WTC11 (cell line): ENCODE data around the gene F8. TPM values are rescaled to one million over a fixed set of nuclear protein-coding genes. Genes with fewer than 3 reads are reported as not detected.

ENCODE experiments used
- ATAC-seq: fragments of 200-7000 bp; cut with Tn5 transposase; 2 replicates; pipeline ENCODE4 v1.10.0; 2021; ENCODE audit warnings: mild to moderate bottlenecking, moderate library complexity
- Bru-seq: library from RNA; stranded (reverse); fragments of 400-500 nt; gene quantifications from one replicate; lab custom pipeline; 2021; lab: Mats Ljungman, UMichigan
- CTCF ChIA-PET: fragments of 300-600 bp; sonication (Branson Sonifier 250); formaldehyde crosslinking; loops from one replicate; lab custom pipeline; 2021; ENCODE audit warnings: antibody characterized with exemption; lab: Charles Lee
- POLR2A ChIA-PET: fragments of 350-600 bp; sonication (Branson Sonifier 250); formaldehyde crosslinking; loops from one replicate; lab custom pipeline; 2021; ENCODE audit warnings: antibody characterized with exemption; lab: Charles Lee
- DNase-seq: peaks from one replicate; pipeline ENCODE4 v3.0.0; 2021; ENCODE audit warnings: low spot score
- H3K27ac Mint-ChIP-seq: 2 replicates; pipeline ENCODE4 v1.8.0; 2021; ENCODE audit warnings: mixed read lengths
- H3K27me3 Mint-ChIP-seq: 2 replicates; pipeline ENCODE4 v1.8.0; 2021; ENCODE audit warnings: low read depth, mild to moderate bottlenecking, moderate library complexity, mixed read lengths
- H3K36me3 Mint-ChIP-seq: 2 replicates; pipeline ENCODE4 v1.8.0; 2021; ENCODE audit warnings: mixed read lengths
- H3K4me1 Mint-ChIP-seq: 2 replicates; pipeline ENCODE4 v1.8.0; 2022; ENCODE audit warnings: mixed read lengths
- H3K4me3 Mint-ChIP-seq: 2 replicates; pipeline ENCODE4 v1.8.0; 2021; ENCODE audit warnings: mild to moderate bottlenecking, moderate library complexity, mixed read lengths
- H3K9me3 Mint-ChIP-seq: 2 replicates; pipeline ENCODE4 v1.8.0; 2021; ENCODE audit warnings: mixed read lengths
- FOXP1 ChIP-seq: sonication (generic); formaldehyde crosslinking; IDR thresholded peaks from 2 replicates; pipeline ENCODE4 v1.8.0; 2022; ENCODE audit warnings: missing genetic modification reagents, mild to moderate bottlenecking, moderate library complexity, borderline replicate concordance
- GTF2I ChIP-seq: fragments of 250-450 bp; sonication (Bioruptor Pico); conservative IDR thresholded peaks from 2 replicates; pipeline ENCODE4 v1.4.0; 2021; ENCODE audit warnings: mild to moderate bottlenecking
- NFE2L1 ChIP-seq: sonication (generic); formaldehyde crosslinking; IDR thresholded peaks from 2 replicates; pipeline ENCODE4 v1.8.1; 2023; ENCODE audit warnings: missing genetic modification reagents
- OVOL2 ChIP-seq: fragments of 250-450 bp; sonication (Bioruptor Pico); IDR thresholded peaks from 2 replicates; pipeline ENCODE4 v1.9.0; 2021; ENCODE audit warnings: mild to moderate bottlenecking, borderline replicate concordance
- RORB ChIP-seq: fragments of 250-450 bp; sonication (Bioruptor Pico); IDR thresholded peaks from 2 replicates; pipeline ENCODE4 v1.9.0; 2021; ENCODE audit warnings: mild to moderate bottlenecking
- SOX15 ChIP-seq: fragments of 250-450 bp; sonication (Bioruptor Pico); IDR thresholded peaks from 2 replicates; pipeline ENCODE4 v1.9.0; 2021; ENCODE audit warnings: mild to moderate bottlenecking
- SP1 ChIP-seq: sonication (generic); formaldehyde crosslinking; conservative IDR thresholded peaks from 2 replicates; pipeline ENCODE4 v1.8.1; 2022; ENCODE audit warnings: missing genetic modification reagents
- ZNF121 ChIP-seq: sonication (generic); formaldehyde crosslinking; IDR thresholded peaks from 2 replicates; pipeline ENCODE4 v1.8.0; 2023; ENCODE audit warnings: missing genetic modification reagents
- ZNF396 ChIP-seq: fragments of 250-450 bp; sonication (Bioruptor Pico); IDR thresholded peaks from 2 replicates; pipeline ENCODE4 v1.8.0; 2021; ENCODE audit warnings: mild to moderate bottlenecking, moderate library complexity, borderline replicate concordance
- ZNF671 ChIP-seq: fragments of 250-450 bp; sonication (Bioruptor Pico); IDR thresholded peaks from 2 replicates; pipeline ENCODE4 v1.8.0; 2021; ENCODE audit warnings: mild to moderate bottlenecking
- long read RNA-seq, 3 experiments: library from RNA in 1 of 3; library from capped mRNA in 1 of 3; library from polyadenylated mRNA in 1 of 3; unstranded in 2 of 3; stranded (forward) in 1 of 3; transcript quantifications; one replicate each; pipeline ENCODE4 v2.0.0, GENCODE V29; 2021
- total RNA-seq: library from RNA; stranded (reverse); gene quantifications from 3 replicates; pipeline ENCODE4 v1.2.3, GENCODE V29; 2021
- TF ChIP-seq, protein P1 (sequence below): sonication (generic); formaldehyde crosslinking; IDR thresholded peaks from 2 replicates; pipeline ENCODE4 v1.8.1; 2022; ENCODE audit warnings: low read depth, missing genetic modification reagents, borderline replicate concordance
- TF ChIP-seq, protein P2 (sequence below): sonication (generic); formaldehyde crosslinking; IDR thresholded peaks from 2 replicates; pipeline ENCODE4 v1.8.0; 2022; ENCODE audit warnings: mild to moderate bottlenecking, missing genetic modification reagents
- TF ChIP-seq, protein P3 (sequence below): sonication (generic); formaldehyde crosslinking; IDR thresholded peaks from 2 replicates; pipeline ENCODE4 v1.8.0; 2022; ENCODE audit warnings: mild to moderate bottlenecking, missing genetic modification reagents

The F8 gene
- total RNA-seq (1.6 to 2.6 TPM (median 2.2 TPM) in 3 replicates), Bru-seq, nascent RNA (percentile 27 among the genes with signal in this experiment)
- long read RNA-seq, experiment 1, partial matches to known transcripts: 1 of 5 reads
- long read RNA-seq, experiment 1, other reads (novel, unspliced or antisense): 4 of 5 reads
- long read RNA-seq, experiment 2, partial matches to known transcripts: 3 of 6 reads
- long read RNA-seq, experiment 2, other reads (novel, unspliced or antisense): 3 of 6 reads
- long read RNA-seq, experiment 3, partial matches to known transcripts: 0 of 1 reads
- long read RNA-seq, experiment 3, other reads (novel, unspliced or antisense): 1 of 1 reads

DNA sequence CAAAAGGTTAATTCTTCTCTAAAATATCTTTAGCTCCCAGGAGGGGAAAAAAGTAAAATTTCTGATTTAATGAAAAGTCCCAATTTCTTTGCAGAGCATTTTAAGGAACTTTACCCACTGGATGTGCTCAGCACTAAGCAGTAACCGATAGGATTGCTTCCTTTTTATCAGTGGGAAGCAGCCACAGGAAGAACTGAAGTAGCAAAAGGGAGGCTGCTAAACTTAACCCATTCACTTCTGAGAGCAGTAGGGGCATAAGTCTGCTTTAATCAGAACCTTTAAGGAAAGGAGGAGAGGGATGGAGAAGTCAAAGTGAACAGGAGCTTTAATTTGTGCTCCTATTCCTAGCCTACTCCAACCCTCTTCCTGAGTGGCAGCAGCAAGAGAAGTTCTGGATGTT lies at the start of gene F8:
TSS of gene F8 (minus strand) at position 139 of the 400 bp plus-strand sequence. CDS start 171 bp downstream, outside the sequence.
- Mint-ChIP-seq H3K36me3 (no peaks in the 10 kb centered on the region), H3K9me3 (no peaks in the 10 kb centered on the region), H3K4me1 (peaks cover 8% of the 10 kb centered on the region), H3K27me3 (no peaks in the 10 kb centered on the region), H3K27ac (no peak within 1 kb of the TSS), H3K4me3 (no peak within 1 kb of the TSS)
- DNase-seq (no peak), ATAC-seq (no peak)
- POLR2A ChIA-PET: no interaction called here
- TF ChIP-seq SOX15 (CRISPR knock-in tag) (no peak), ZNF121 (CRISPR knock-in tag) (no peak), NFE2L1 (CRISPR knock-in tag) (no peak)
- CTCF ChIA-PET: no interaction called here

DNA sequence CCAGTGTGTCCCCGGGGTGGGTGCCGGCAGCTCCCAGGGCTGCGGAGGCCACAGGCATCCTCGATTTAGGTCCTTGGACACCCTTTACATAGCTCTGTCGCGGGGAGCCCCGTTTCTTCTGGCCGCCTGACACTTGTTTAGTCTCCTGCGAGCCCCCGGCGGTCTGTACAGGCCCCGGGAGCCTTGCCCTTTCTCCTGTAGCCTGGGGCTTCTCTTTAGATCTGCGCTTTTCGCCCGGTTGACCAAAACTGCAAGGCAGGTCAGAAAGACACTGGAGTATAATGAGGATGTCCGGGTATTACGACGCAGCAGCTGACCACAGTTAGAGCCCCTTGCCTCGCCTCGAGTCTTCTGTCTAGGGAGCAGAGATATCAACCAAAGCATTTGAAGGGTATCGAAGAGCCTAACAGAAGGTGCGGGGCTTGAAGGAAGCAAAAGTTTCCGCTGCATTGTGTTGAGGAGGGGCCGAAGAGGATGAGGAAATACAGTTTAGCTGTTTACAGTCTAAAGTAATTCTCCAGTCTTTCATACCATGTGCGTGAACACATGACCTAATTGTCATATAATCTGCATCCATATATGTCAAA lies 49.3 kb upstream of the F8 start:
- Mint-ChIP-seq H3K27ac (peak overlapping the region; percentile 93), H3K4me1 (peaks cover 17% of the 10 kb centered on the region), H3K36me3 (peaks cover 27% of the 10 kb centered on the region), H3K27me3 (no peaks in the 10 kb centered on the region), H3K4me3 (peak overlapping the region; percentile 90), H3K9me3 (no peaks in the 10 kb centered on the region)
- peak; percentile 8 for ATAC-seq
- DNase-seq: peak; percentile 13
- CTCF ChIA-PET: interaction anchor here (1.0 kb wide), 1 partner anchor 15 kb away, joined by 3 read pairs; no protein-coding TSS in a partner anchor
- POLR2A ChIA-PET: no interaction called here
- TF ChIP-seq GTF2I (CRISPR knock-in tag): no peak
- TF ChIP-seq, protein P1, sequence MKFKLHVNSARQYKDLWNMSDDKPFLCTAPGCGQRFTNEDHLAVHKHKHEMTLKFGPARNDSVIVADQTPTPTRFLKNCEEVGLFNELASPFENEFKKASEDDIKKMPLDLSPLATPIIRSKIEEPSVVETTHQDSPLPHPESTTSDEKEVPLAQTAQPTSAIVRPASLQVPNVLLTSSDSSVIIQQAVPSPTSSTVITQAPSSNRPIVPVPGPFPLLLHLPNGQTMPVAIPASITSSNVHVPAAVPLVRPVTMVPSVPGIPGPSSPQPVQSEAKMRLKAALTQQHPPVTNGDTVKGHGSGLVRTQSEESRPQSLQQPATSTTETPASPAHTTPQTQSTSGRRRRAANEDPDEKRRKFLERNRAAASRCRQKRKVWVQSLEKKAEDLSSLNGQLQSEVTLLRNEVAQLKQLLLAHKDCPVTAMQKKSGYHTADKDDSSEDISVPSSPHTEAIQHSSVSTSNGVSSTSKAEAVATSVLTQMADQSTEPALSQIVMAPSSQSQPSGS (CRISPR knock-in tag): no peak
- TF ChIP-seq, protein P2, sequence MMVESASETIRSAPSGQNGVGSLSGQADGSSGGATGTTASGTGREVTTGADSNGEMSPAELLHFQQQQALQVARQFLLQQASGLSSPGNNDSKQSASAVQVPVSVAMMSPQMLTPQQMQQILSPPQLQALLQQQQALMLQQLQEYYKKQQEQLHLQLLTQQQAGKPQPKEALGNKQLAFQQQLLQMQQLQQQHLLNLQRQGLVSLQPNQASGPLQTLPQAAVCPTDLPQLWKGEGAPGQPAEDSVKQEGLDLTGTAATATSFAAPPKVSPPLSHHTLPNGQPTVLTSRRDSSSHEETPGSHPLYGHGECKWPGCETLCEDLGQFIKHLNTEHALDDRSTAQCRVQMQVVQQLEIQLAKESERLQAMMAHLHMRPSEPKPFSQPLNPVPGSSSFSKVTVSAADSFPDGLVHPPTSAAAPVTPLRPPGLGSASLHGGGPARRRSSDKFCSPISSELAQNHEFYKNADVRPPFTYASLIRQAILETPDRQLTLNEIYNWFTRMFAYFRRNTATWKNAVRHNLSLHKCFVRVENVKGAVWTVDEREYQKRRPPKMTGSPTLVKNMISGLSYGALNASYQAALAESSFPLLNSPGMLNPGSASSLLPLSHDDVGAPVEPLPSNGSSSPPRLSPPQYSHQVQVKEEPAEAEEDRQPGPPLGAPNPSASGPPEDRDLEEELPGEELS (CRISPR knock-in tag): no peak
- no peak for TF ChIP-seq OVOL2 (CRISPR knock-in tag)
- TF ChIP-seq, protein P3, sequence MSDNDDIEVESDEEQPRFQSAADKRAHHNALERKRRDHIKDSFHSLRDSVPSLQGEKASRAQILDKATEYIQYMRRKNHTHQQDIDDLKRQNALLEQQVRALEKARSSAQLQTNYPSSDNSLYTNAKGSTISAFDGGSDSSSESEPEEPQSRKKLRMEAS (CRISPR knock-in tag): no peak
- no peak for TF ChIP-seq ZNF671 (CRISPR knock-in tag)
- TF ChIP-seq ZNF396 (CRISPR knock-in tag): no peak
- no peak for TF ChIP-seq RORB (CRISPR knock-in tag)
- TF ChIP-seq, all 79 proteins: peak for 0

DNA sequence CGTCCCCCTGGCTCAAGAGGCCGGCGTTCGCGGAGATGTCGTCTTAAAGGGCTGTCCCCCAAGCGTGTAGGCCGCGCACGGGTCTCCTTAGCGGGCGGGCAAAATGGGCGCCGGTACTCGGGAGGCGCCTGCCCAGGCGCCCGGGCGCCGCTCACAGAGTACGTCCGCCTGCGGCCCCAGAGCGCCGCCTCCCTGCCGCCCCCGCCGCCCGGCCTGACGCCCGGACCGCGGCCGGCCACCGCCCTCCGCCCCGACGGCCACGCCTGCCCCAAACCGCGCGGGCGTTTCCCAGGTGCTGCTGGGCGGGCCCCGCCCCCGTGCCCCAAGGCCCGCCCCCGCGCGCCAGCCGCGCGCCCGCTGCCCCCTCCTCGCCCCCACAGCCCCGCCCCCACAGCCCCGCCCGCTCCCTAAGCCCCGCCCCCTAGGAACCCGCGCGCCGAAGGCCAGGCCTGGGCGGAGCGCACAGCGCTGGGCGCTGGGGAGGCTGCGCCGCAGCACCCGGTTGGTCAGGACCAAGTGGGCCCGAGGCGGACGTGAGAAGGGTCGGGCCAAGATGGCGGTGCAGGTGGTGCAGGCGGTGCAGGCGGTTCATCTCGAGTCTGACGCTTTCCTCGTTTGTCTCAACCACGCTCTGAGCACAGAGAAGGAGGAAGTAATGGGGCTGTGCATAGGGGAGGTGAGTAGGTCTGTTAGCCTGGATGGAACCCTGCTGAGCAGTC lies 48.6 kb upstream of the F8 start, which contains the start of the genes BRCC3, CMC4 and MTCP1:
TSS of gene BRCC3 (plus strand) at position 534 of the 719 bp plus-strand sequence. CDS start at position 554, 20 bp downstream.
TSS of gene CMC4 (minus strand) at position 162 of the 719 bp plus-strand sequence. CDS start 7,113 bp downstream, outside the sequence.
TSS of gene MTCP1 (minus strand) at position 162 of the 719 bp plus-strand sequence. CDS start 5,126 bp downstream, outside the sequence.
- peak; percentile 58; the same call in 1 of the 2 replicates for TF ChIP-seq SP1
- TF ChIP-seq FOXP1 (CRISPR knock-in tag): no peak
- DNase-seq (peak; percentile 75), ATAC-seq (peak; percentile 97)
- H3K9me3 Mint-ChIP-seq: no peaks in the 10 kb centered on the region
- POLR2A ChIA-PET: no interaction called here
- peaks cover 27% of the 10 kb centered on the region for H3K36me3 Mint-ChIP-seq
- H3K4me1 Mint-ChIP-seq: peaks cover 17% of the 10 kb centered on the region
- peak within 1 kb of the TSS; percentile 90 for H3K4me3 Mint-ChIP-seq
- CTCF ChIA-PET: interaction anchor here (0.7 to 1.0 kb wide), 2 partner anchors 15 to 16 kb away, joined by 3 read pairs; no protein-coding TSS in a partner anchor
- peak within 1 kb of the TSS; percentile 93 for H3K27ac Mint-ChIP-seq
- no peaks in the 10 kb centered on the region for H3K27me3 Mint-ChIP-seq
